Measurements from ENCODE around the gene BRAF.

The BRAF gene

GRCh38 chr7:140889645-140890044 is 35.1 kb downstream of the BRAF start:
- Histone ChIP-seq H3F3A (ENCODE audit: insufficient read depth, low read length) (no peaks in the 10 kb centered on the region), H3K9me2 (ENCODE audit: low read depth, low read length) (no peaks in the 10 kb centered on the region), H3K4me1 (ENCODE audit: insufficient read depth, low read length, severe bottlenecking) (peaks cover 18% of the 10 kb centered on the region), H3K27me3 (ENCODE audit: insufficient read depth, low read length) (no peaks in the 10 kb centered on the region), H3K4me3 (ENCODE audit: low read depth, low read length, poor library complexity, severe bottlenecking) (no peak overlapping the region), H3K27ac (ENCODE audit: low read depth, low read length, poor library complexity, severe bottlenecking) (no peak overlapping the region), H3K36me3 (ENCODE audit: insufficient read depth, low read length) (no peaks in the 10 kb centered on the region), H3K9ac (ENCODE audit: low read length) (no peak overlapping the region), H3K79me2 (ENCODE audit: insufficient read depth, low read length) (peaks cover 71% of the 10 kb centered on the region), H4K20me1 (ENCODE audit: insufficient read depth, low read length) (no peaks in the 10 kb centered on the region), H2AFZ (ENCODE audit: low read length) (no peak overlapping the region), H3K4me2 (ENCODE audit: low read length) (no peak overlapping the region), H3K9me3 (ENCODE audit: low read length) (no peaks in the 10 kb centered on the region)
- TF ChIP-seq EZH2 (IDR thresholded peaks at IDR 0.05; ENCODE audit: borderline replicate concordance, low read length) (no peak), CTCF (IDR thresholded peaks at IDR 0.05; ENCODE audit: low read length) (no peak)

GRCh38 chr7:140889150-140889549 is 35.6 kb downstream of the BRAF start:
- H3K79me2 ChIP-seq (ENCODE audit: insufficient read depth, low read length), result peaks cover 67% of the 10 kb centered on the region
- H4K20me1 ChIP-seq (ENCODE audit: insufficient read depth, low read length), result no peaks in the 10 kb centered on the region
- no peaks in the 10 kb centered on the region for H3K36me3 ChIP-seq (ENCODE audit: insufficient read depth, low read length)
- TF ChIP-seq CTCF (IDR thresholded peaks at IDR 0.05; ENCODE audit: low read length) (no peak), EZH2 (IDR thresholded peaks at IDR 0.05; ENCODE audit: borderline replicate concordance, low read length) (no peak)
- no peak overlapping the region for H2AFZ ChIP-seq (ENCODE audit: low read length)
- H3K27ac ChIP-seq (ENCODE audit: low read depth, low read length, poor library complexity, severe bottlenecking), result no peak overlapping the region
- H3K9ac ChIP-seq (ENCODE audit: low read length), result no peak overlapping the region
- H3K9me2 ChIP-seq (ENCODE audit: low read depth, low read length), result no peaks in the 10 kb centered on the region
- no peaks in the 10 kb centered on the region for H3F3A ChIP-seq (ENCODE audit: insufficient read depth, low read length)
- H3K4me2 ChIP-seq (ENCODE audit: low read length), result no peak overlapping the region
- H3K4me3 ChIP-seq (ENCODE audit: low read depth, low read length, poor library complexity, severe bottlenecking), result no peak overlapping the region
- no peaks in the 10 kb centered on the region for H3K9me3 ChIP-seq (ENCODE audit: low read length)
- no peaks in the 10 kb centered on the region for H3K27me3 ChIP-seq (ENCODE audit: insufficient read depth, low read length)
- H3K4me1 ChIP-seq (ENCODE audit: insufficient read depth, low read length, severe bottlenecking), result peaks cover 18% of the 10 kb centered on the region

GRCh38 chr7:140888087-140888486 is 36.6 kb downstream of the BRAF start:
- Histone ChIP-seq H3F3A (ENCODE audit: insufficient read depth, low read length) (peaks cover 3% of the 10 kb centered on the region; the same call in 1 of the 2 replicates), H3K79me2 (ENCODE audit: insufficient read depth, low read length) (peaks cover 74% of the 10 kb centered on the region), H3K9me2 (ENCODE audit: low read depth, low read length) (no peaks in the 10 kb centered on the region), H3K27me3 (ENCODE audit: insufficient read depth, low read length) (no peaks in the 10 kb centered on the region), H3K27ac (ENCODE audit: low read depth, low read length, poor library complexity, severe bottlenecking) (no peak overlapping the region), H4K20me1 (ENCODE audit: insufficient read depth, low read length) (no peaks in the 10 kb centered on the region), H3K4me2 (ENCODE audit: low read length) (no peak overlapping the region), H2AFZ (ENCODE audit: low read length) (no peak overlapping the region), H3K9ac (ENCODE audit: low read length) (no peak overlapping the region), H3K4me1 (ENCODE audit: insufficient read depth, low read length, severe bottlenecking) (peaks cover 19% of the 10 kb centered on the region), H3K9me3 (ENCODE audit: low read length) (no peaks in the 10 kb centered on the region), H3K36me3 (ENCODE audit: insufficient read depth, low read length) (no peaks in the 10 kb centered on the region), H3K4me3 (ENCODE audit: low read depth, low read length, poor library complexity, severe bottlenecking) (no peak overlapping the region)
- TF ChIP-seq CTCF (IDR thresholded peaks at IDR 0.05; ENCODE audit: low read length) (no peak), EZH2 (IDR thresholded peaks at IDR 0.05; ENCODE audit: borderline replicate concordance, low read length) (no peak)

Data from OCI-LY1 (cell line).